Left kidney (tissue), 8 donors: ENCODE measurements around the gene SETD2. TPM values are rescaled to one million over a fixed set of nuclear protein-coding genes. Genes with fewer than 3 reads are reported as not detected.
"Not testable (repeated sequence)": the region's sequence is repeated elsewhere in the genome, so short reads cannot be mapped to it uniquely, and the experiment has no call there.

ENCODE experiments used
- DNase-seq: peaks from one replicate; pipeline ENCODE4 v3.0.0-alpha.2; 2013
- long read RNA-seq, 8 donors: transcript quantifications; one replicate each; lab custom pipeline, GENCODE V29; 2026
- polyA plus RNA-seq: library from polyadenylated mRNA; unstranded; fragments of 120-200 nt; gene quantifications from one replicate; pipeline ENCODE4 v1.2.1, GENCODE V29; 2013; ENCODE audit not compliant: insufficient read length

SETD2 gene, protein sequence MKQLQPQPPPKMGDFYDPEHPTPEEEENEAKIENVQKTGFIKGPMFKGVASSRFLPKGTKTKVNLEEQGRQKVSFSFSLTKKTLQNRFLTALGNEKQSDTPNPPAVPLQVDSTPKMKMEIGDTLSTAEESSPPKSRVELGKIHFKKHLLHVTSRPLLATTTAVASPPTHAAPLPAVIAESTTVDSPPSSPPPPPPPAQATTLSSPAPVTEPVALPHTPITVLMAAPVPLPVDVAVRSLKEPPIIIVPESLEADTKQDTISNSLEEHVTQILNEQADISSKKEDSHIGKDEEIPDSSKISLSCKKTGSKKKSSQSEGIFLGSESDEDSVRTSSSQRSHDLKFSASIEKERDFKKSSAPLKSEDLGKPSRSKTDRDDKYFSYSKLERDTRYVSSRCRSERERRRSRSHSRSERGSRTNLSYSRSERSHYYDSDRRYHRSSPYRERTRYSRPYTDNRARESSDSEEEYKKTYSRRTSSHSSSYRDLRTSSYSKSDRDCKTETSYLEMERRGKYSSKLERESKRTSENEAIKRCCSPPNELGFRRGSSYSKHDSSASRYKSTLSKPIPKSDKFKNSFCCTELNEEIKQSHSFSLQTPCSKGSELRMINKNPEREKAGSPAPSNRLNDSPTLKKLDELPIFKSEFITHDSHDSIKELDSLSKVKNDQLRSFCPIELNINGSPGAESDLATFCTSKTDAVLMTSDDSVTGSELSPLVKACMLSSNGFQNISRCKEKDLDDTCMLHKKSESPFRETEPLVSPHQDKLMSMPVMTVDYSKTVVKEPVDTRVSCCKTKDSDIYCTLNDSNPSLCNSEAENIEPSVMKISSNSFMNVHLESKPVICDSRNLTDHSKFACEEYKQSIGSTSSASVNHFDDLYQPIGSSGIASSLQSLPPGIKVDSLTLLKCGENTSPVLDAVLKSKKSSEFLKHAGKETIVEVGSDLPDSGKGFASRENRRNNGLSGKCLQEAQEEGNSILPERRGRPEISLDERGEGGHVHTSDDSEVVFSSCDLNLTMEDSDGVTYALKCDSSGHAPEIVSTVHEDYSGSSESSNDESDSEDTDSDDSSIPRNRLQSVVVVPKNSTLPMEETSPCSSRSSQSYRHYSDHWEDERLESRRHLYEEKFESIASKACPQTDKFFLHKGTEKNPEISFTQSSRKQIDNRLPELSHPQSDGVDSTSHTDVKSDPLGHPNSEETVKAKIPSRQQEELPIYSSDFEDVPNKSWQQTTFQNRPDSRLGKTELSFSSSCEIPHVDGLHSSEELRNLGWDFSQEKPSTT (N-terminal part only)
- 79.8 TPM for polyA plus RNA-seq
- long read RNA-seq, donor 1, partial matches to known transcripts: 63 of 63 reads
- long read RNA-seq, donor 1, other reads (novel, unspliced or antisense): 0 of 63 reads
- long read RNA-seq, donor 2, partial matches to known transcripts: 44 of 44 reads
- long read RNA-seq, donor 2, other reads (novel, unspliced or antisense): 0 of 44 reads
- long read RNA-seq, donor 3, partial matches to known transcripts: 18 of 18 reads
- long read RNA-seq, donor 3, other reads (novel, unspliced or antisense): 0 of 18 reads
- long read RNA-seq, donor 4: 0 reads
- long read RNA-seq, donor 5, partial matches to known transcripts: 18 of 18 reads
- long read RNA-seq, donor 5, other reads (novel, unspliced or antisense): 0 of 18 reads
- long read RNA-seq, donor 6, partial matches to known transcripts: 22 of 22 reads
- long read RNA-seq, donor 6, other reads (novel, unspliced or antisense): 0 of 22 reads
- long read RNA-seq, donor 7, partial matches to known transcripts: 8 of 26 reads
- long read RNA-seq, donor 7, other reads (novel, unspliced or antisense): 17 of 26 reads
- long read RNA-seq, donor 8: 0 reads

DNA sequence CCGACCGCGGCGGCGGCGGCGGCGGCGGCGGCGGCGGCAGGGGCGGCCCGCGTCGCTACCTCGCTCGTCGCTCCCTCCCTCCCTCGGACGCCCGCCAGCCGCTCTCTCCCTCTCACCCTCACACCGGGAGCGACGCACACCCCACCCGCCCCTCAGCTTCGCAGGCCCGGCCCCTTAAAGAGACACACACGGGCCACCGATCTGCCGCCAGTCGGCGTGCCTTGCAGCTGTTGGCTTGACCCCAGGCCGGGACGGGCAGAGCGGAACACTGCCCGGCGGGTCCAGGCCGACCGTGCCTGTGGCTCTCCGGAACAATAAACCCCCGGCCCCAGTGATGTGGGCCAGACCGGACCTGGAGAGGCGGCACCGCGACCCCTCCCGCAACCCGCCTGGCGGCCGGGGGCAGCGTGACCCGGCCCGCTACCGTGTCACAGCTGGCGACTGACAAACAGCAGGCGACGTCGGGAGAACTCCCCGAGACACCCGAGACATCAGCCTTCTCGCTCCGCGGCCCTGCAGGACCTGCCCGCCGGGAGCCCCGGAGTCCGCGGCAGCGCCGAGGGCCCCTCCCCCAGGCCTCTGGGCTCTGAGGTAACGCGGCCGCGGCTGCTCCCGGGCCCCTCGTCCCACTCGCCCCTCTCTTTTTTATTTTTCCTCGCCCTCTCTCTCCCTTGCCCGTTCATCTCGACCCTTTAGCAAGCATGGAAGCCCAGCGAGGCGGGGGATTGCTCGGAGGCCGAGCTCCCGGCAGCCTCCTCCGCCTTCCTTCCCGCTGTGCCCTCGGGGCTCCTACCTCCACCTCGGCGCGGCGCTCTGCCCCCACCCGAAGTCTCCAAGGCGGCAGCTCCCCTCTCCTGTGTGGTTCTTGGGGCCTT, at the start of gene SETD2:
Gene SETD2, minus strand, starts transcription at position 107 of the 875 bp plus-strand sequence. CDS start 189 bp downstream, outside the sequence.
- DNase-seq: peak; percentile 89

DNA sequence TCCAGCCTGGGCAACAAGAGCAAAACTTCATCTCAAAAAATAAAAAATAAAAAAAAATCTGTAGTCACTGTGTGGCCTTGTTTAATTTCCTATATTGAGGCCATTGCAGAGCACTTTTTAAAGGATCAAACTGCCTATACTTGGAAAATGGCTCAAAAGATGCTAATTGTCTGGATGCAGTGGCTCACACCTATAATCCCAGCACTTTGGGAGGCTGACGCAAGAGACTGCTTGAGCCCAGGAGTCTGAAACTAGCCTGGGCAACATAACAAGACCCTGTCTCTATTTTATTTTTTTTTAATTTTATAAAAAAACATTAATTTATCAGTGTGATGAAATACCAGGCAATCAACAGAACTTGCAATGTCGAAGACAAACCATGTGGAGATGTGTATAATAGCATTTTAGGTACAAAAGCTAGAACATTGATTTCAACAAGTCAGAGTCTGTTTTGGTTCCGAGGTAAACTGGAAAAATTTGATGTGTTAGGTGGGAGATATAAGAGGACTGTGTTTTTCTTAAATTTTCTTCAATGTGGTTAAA, 47.0 kb upstream of the SETD2 start:
- DNase-seq: no peak

DNA sequence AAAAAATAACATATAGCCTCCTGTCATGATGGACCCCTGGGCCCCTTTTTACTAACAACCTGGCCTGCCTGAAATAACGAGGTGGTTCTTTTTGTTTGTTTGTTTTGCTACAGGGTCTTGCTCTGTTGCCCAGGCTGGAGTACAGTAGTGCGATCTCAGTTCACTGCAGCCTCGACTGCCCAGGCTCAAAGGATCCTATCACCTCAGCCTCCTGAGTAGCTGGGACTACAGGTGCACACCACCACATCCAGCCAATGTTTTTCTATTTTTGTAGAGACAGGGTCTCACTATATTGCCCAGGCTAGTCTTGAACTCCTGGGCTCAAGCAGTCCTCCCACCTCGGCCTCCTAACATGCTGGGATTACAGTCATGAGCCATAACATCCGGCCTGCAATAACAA, 42.1 kb upstream of the SETD2 start:
- not testable (repeated sequence) for DNase-seq

DNA sequence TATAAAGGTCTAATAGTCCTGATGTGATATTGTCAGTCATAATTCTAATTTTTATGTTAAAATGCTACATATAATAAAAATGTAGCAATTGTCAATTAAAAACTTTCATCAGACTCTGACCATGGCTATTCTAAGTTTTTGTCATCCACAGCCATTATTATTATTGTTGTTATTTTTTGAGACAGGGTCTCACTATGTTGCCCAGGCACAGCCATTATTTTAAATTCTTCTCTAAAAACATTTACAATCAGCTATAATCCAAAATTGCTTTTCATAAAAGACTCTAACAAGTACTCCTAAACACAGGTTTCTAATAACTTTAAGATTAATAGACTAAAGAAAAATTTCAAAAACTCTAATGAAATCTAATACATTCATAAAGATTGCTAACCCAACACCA, 41.0 kb upstream of the SETD2 start:
- no peak for DNase-seq

DNA sequence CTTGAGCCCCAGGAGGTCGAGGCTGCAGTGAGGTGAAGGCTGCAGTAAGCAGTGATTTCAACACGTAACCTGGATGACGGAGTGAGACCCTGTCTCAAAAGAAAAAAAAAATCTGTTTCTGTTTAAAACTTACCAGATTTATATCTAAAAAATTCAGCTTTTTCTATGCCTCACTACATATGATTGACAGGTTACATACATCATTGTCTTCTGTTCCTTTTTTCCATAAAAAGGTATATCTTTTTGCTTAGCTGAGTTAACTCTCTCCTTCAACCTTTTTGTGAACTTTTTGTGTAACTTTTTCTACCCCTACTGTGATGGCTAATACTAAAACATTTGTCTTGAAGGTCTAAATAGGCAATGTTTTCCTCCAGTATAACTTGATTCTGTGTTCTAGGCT, 38.6 kb upstream of the SETD2 start:
- DNase-seq: no peak

DNA sequence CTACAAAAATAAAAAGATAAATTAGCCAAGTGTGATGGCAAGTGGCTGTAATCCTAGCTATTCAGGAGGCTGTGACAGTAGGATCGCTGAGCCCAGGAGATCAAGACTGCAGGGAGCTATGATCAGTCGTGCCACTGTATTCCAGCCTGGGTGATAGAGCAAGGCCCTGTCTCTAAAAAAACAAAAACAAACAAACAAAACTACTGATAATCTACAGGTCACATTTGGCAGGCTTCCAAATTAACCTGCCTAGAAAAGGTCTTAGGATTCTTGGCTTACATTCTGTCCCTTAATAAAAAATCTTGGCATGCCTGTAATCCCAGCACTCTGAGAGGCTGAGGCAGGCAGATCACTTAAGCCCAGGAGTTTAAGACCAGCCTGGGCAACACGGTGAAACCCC, 33.4 kb upstream of the SETD2 start:
- no peak for DNase-seq

DNA sequence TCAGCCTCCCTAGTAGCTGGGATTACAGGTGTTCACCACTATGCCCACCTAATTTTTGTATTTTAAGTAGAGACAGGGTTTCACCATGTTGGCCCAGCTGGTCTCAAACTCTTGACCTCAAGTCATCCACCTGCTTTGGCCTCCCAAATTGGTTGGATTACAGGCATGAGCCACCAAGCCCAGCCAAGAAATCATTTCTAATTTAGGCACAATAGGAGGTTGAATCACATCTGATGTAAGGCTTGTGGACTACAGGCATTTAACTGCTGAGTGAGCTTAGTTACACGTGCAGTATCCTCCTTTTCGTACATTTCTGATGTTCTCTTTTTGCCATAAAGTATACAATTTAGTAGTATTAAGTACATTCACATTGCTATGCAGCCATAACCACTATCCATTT, 31.1 kb upstream of the SETD2 start:
- no peak for DNase-seq

DNA sequence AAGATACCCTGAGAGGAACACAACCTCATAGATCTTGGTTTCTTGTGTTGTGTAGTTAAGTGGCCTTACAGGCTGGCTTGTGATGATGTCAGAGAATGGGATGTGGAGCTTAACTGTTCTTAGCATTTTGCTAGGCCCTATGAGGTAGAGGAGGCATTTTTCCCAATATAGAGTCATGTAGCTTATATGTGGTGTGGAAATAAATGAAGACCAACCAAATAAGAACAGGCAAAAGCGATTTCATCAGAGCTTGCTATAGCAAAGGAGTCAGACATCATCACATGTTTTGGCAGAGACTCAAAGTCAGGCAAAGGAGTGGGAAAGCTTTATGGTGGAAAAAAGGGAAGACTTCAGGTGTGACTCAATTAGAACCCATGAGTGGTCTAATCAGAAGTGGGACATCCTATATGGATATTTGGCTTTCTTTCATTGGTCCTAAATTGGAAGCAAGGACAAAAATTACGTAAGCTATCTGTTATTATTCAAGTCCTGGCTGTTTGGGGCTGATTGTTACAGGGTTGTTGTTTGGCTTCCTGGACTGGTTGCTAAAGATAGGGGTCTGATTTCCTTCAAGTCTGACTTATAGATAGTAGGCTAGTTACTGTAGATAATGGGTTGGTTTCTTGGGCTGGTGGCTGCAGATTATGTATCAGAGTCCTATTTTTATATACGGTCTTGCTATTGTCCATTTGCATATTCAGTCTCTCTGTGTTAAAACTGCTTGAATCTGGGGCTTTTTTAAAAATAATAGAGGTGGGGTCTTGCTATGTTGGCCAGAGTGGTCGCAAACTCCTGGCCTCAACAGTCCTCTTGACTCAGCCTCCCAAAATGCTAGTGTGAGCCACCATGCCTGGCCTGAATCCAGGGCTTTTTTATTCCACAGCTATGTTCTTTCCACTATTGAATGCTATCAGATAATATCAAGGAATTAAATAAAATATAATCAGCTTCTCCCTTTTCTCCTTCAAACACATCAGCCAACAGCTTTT, 30.3 kb upstream of the SETD2 start:
- no peak for DNase-seq

DNA sequence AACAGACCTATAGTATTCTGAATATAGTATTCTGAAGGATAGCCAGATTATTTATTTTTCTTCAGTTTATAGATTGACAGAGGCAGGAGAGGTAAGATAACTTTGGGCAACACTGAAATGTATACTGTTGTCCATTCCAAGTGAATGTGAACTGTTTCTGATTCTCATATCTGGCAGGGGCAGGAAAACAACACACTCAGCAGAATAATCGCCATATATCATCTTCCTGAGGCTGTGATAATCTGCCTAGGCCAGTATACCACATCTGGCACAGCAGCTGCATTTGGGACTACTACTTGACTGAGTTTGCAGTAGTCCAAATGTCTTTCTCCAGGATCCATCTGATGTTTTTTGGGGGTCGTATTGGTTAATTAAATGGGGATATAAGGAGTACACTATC, 22.4 kb upstream of the SETD2 start:
- no peak for DNase-seq

DNA sequence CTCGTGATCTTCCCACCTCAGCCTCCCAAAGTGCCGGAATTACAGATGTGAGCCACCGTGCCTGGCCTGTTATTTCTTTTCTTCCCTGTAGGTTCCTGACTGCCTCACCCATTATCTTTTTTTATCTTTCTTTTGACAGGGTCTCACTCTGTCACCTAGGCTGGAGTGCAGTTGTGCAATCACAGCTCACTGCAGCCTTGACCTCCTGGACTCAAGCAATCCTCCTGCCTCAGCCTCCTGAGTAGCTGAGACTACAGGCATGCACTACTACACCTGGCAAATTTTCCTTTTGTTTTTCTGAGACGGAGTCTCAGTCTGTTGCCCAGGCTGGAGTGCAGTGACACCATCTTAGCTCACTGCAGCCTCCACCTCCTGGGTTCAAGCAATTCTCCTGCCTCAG, 17.8 kb upstream of the SETD2 start:
- DNase-seq: not testable (repeated sequence)

DNA sequence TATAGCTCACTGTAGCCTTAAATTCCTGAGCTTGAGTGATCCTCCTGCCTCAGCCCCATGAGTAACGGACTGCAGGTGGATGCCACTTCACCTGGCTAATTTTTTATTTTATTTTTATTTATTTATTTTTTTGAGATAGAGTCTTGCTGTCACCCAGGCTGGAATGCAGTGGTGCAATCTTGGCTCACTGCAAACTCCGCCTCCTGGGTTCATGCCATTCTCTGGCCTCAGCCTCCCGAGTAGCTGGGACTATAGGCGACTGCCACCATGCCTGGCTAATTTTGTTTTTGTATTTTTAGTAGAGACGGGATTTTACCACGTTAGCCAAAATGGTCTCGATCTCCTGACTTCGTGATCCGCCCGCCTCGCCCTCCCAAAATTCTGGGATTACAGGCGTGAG, 16.1 kb upstream of the SETD2 start:
- DNase-seq: not testable (repeated sequence)

DNA sequence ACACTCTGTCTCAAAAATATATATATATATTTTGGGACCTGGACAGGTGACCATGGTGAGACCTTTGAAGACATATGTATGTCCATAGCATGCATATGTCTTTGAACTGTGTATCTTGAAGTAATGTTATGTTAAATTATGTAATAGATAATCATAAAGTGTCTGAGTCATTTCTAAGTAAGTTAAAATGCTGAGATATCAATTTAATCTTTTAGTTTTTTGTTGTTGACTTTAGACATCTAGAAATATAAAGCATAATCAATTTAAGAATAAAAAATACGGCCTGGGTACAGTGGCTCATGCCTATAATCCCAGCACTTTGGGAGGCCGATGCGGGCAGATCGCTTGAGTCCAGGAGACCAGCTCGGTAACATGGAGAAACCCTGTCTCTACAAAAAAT, 12.7 kb upstream of the SETD2 start:
- DNase-seq: no peak

DNA sequence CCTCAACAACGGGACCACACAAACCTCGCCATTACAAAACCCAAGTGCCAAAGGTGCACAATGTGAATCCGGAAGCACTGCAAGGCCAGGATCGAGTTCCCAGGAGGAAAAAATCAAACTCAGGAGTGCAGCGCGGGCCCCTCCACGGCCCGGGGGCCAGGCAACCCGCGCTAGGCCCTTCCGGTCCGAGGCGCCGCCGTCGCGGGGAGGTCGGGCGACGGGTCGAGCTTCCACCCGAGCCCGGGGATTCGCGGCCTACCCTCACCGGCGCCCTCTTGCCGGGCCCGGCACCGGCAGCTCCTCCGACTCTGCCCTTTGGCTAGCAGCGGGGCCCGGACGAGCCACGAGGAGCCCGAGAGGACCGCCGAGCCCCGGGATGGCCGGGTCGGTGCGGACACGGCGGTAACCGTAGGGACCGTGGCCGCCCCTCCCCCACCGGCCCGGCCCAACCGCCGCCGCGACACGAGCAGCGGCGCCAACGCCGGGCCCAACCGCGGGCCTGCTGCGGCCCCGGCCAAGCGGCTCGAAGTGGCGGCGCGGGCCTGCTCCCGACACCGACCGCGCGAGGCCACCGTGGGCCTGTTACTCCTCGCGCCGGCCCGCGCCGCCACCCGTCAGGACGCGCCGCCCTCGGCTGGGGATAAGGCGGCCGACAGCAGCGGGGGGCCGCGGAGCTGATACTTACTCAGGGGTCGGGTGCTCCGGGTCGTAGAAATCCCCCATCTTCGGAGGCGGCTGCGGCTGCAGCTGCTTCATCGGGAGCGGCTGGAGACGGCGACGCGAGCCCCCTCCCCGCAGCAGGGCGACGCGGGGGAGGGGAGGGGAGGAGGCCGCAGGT, 525 bp downstream of the SETD2 start:
- peak; percentile 41 for DNase-seq

DNA sequence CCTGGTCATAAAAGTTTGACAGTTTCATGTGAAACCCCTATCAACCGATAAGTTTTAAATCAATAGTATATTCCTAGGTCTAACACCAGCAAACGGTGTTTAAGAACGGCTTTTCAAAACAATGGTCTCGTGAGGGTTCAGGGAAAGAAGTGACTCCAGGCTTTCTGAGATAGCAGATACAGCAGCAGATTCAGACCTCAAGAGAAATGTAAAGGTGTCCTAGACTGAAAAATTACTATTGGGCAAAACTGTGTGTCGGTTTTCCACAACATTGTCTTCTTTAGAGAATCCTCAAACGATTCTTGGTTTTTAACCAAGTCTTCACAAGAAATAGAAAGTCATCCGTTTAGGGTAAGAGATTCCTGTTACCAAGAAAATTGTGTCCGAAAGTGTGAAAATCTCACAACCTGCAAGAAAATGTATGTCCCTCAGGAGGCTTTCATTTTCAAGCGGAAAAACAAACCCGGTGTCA, 1.2 kb downstream of the SETD2 start:
- no peak for DNase-seq

DNA sequence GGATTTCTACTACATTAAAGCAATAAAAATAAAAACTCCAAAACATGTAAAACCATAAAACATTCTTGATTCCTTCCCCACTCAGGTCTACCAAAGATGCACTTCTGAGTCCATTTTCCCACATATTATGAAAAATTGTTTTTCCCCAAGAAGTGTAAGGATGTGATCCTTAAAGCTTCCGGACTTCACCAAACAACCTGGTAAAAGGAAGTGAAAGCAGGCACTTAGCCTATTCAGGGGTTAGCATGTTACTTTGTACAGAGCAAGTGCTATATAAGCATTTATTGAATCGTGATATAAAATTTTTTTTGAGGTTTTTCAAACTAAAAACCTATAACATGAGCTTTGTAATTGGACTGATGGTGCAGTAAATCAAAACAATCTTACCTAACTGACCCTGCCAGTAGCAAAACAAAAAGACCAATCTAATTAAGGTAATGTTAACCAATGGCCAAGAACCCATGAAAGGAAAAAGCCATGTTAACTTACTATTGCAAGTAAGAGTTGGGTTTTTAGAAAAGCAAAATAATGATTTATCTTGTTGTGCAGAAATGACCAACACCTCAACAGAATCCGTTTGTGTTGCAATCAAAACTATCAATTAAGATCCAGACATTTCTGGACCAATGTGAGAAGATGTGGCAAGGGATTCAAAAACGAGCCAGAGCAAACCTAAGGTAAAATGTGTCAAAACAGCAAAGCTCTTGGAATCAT, 1.8 kb downstream of the SETD2 start:
- DNase-seq: peak; percentile 3

DNA sequence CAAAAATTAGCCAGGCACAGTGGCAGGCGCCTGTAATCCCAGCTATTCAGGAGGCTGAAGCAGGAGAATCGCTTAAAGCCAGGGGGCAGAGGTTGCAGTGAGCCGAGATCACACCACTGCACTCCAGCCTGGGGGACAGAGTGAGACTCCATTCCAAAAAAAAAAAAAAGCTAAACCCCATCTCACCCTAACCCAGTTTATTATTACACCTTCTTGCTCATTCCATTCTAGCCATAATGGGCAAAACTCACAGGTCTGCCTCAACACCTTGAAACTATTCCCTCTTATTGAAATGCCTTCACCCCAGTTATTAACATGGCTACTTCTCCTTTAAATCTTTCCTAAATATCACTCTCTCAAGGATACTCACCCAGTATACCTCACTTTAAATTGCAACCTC, 4.1 kb downstream of the SETD2 start:
- no peak for DNase-seq

DNA sequence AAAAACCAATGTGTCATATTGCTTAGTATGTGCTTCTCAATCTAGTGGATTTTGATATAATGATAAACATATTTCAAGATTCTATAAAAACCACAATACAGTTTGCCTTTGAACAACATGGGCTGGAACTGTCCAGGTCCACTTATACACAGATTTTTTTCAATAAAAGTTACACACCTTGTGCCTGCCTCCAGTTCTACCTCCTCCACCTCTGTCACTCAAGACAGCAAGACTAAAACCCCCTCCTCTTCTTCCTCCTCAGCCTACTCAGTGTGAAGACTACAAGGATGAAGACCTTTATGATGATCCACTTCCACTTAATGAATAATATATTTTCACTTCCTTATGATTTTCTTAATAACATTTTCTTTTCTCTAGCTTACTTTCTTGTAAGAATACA, 5.7 kb downstream of the SETD2 start:
- DNase-seq: no peak
